ENCODE measurements around the gene LGALS3. TPM values are rescaled to one million over a fixed set of nuclear protein-coding genes. Genes with fewer than 3 reads are reported as not detected.

Gene LGALS3
- polyA plus RNA-seq, 1 donor (not counting 4 experiments of a cell fraction or from before 2014, with no cell fraction given) = 193 TPM

DNA sequence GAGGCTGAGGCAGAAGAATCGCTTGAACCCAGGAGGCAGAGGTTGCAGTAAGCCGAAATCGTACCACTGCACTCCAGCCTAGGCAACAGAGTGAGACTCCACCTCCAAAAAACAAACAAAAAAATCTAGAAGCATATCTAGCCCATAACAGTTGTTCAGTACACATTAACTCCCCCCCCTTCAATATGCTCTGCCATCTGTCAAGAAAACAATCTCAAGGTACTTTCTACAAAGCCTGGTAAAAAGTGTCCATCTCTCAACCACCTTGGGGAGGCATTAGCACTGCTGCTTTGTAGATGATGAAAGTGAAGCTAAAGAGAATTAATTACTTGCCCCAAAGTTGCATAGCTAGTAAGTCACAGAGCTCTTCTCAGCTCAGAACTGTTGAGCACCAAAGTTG lies 24.9 kb downstream of the LGALS3 start:
- Histone ChIP-seq H3K4me2 (ENCODE audit: control insufficient read depth, extremely low read depth, insufficient read depth, low read depth, low read length) (no peak overlapping the region), H3K27me3 (ENCODE audit: control insufficient read depth, extremely low read depth, insufficient read depth, low read length) (no peaks in the 10 kb centered on the region), H3K36me3 (ENCODE audit: control insufficient read depth in 2 of 2, extremely low read depth in 1 of 2, insufficient read depth in 2 of 2, low read length in 2 of 2) (peaks cover 0 to 14% of the 10 kb centered on the region in 2 experiments), H3K4me1 (ENCODE audit: control insufficient read depth, extremely low read depth, insufficient read depth, low read length) (no peaks in the 10 kb centered on the region), H3K4me3 (ENCODE audit: control insufficient read depth in 2 of 3, extremely low read depth in 1 of 3, insufficient read depth in 2 of 3, low read depth in 1 of 3, low read length in 3 of 3) (no peak overlapping the region), H4K20me1 (ENCODE audit: control insufficient read depth, extremely low read depth, insufficient read depth, low read length) (no peaks in the 10 kb centered on the region), H3K9me1 (ENCODE audit: control insufficient read depth, extremely low read depth, insufficient read depth, low read length) (no peaks in the 10 kb centered on the region), H3K27ac (ENCODE audit: control insufficient read depth, insufficient read depth, low read length) (no peak overlapping the region), H3K9ac (ENCODE audit: control insufficient read depth, extremely low read depth, insufficient read depth, low read length) (no peak overlapping the region), H3K9me3 (ENCODE audit: control insufficient read depth, low read depth, low read length) (no peaks in the 10 kb centered on the region), H2AFZ (ENCODE audit: control insufficient read depth, low read length) (no peak overlapping the region), H3K79me2 (ENCODE audit: control insufficient read depth, insufficient read depth, low read length) (no peaks in the 10 kb centered on the region)
- TF ChIP-seq EZH2 (IDR thresholded peaks at IDR 0.05; ENCODE audit: low read length) = no peak
- TF ChIP-seq, protein P1, sequence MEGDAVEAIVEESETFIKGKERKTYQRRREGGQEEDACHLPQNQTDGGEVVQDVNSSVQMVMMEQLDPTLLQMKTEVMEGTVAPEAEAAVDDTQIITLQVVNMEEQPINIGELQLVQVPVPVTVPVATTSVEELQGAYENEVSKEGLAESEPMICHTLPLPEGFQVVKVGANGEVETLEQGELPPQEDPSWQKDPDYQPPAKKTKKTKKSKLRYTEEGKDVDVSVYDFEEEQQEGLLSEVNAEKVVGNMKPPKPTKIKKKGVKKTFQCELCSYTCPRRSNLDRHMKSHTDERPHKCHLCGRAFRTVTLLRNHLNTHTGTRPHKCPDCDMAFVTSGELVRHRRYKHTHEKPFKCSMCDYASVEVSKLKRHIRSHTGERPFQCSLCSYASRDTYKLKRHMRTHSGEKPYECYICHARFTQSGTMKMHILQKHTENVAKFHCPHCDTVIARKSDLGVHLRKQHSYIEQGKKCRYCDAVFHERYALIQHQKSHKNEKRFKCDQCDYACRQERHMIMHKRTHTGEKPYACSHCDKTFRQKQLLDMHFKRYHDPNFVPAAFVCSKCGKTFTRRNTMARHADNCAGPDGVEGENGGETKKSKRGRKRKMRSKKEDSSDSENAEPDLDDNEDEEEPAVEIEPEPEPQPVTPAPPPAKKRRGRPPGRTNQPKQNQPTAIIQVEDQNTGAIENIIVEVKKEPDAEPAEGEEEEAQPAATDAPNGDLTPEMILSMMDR (optimal IDR thresholded peaks at IDR 0.05 in 1 of 3, IDR thresholded peaks at IDR 0.05 in 1 of 3, conservative IDR thresholded peaks at IDR 0.05 in 1 of 3; ENCODE audit: extremely low read depth in 1 of 3, insufficient read depth in 2 of 3, low read length in 3 of 3) = no peak
- no peak for DNase-seq (ENCODE audit: low read depth, low spot score)
- no peak for FAIRE-seq
- dilution Hi-C loops (cut with MboI; ENCODE audit: extremely low pct_ligation_motif_present, low sequenced_read_pairs) = no loop called here

DNA sequence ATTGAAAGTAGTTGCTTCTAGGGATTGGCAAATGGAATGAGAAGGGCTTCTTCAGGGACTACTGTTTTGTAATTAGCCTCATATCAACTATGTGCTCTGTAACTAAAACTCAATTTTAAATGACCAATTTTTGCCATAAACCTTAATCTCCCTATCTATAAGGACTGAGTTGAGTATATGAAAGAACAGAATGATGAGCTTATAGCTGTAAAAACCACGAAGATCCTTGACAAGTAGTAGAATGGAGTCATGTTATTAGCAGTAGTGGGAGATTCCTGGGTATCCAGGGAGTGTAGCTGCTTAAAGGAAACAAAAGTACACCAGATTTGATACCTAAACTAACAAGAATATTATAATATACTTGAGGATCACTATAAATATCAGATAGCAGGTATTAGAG lies 28.0 kb downstream of the LGALS3 start:
- no peak for FAIRE-seq
- Histone ChIP-seq H4K20me1 (ENCODE audit: control insufficient read depth, extremely low read depth, insufficient read depth, low read length) (no peaks in the 10 kb centered on the region), H3K27me3 (ENCODE audit: control insufficient read depth, extremely low read depth, insufficient read depth, low read length) (no peaks in the 10 kb centered on the region), H3K4me2 (ENCODE audit: control insufficient read depth, extremely low read depth, insufficient read depth, low read depth, low read length) (no peak overlapping the region), H3K4me3 (ENCODE audit: control insufficient read depth in 2 of 3, extremely low read depth in 1 of 3, insufficient read depth in 2 of 3, low read depth in 1 of 3, low read length in 3 of 3) (no peak overlapping the region), H3K4me1 (ENCODE audit: control insufficient read depth, extremely low read depth, insufficient read depth, low read length) (no peaks in the 10 kb centered on the region), H3K9me3 (ENCODE audit: control insufficient read depth, low read depth, low read length) (no peaks in the 10 kb centered on the region), H3K9me1 (ENCODE audit: control insufficient read depth, extremely low read depth, insufficient read depth, low read length) (no peaks in the 10 kb centered on the region), H3K36me3 (ENCODE audit: control insufficient read depth in 2 of 2, extremely low read depth in 1 of 2, insufficient read depth in 2 of 2, low read length in 2 of 2) (peaks cover 0 to 8% of the 10 kb centered on the region in 2 experiments), H3K9ac (ENCODE audit: control insufficient read depth, extremely low read depth, insufficient read depth, low read length) (no peak overlapping the region), H3K27ac (ENCODE audit: control insufficient read depth, insufficient read depth, low read length) (no peak overlapping the region), H3K79me2 (ENCODE audit: control insufficient read depth, insufficient read depth, low read length) (no peaks in the 10 kb centered on the region), H2AFZ (ENCODE audit: control insufficient read depth, low read length) (no peak overlapping the region)
- no peak for DNase-seq (ENCODE audit: low read depth, low spot score)
- TF ChIP-seq, protein P1 (optimal IDR thresholded peaks at IDR 0.05 in 1 of 3, IDR thresholded peaks at IDR 0.05 in 1 of 3, conservative IDR thresholded peaks at IDR 0.05 in 1 of 3; ENCODE audit: extremely low read depth in 1 of 3, insufficient read depth in 2 of 3, low read length in 3 of 3) = no peak
- no peak for TF ChIP-seq EZH2 (IDR thresholded peaks at IDR 0.05; ENCODE audit: low read length)
- dilution Hi-C loops (cut with MboI; ENCODE audit: extremely low pct_ligation_motif_present, low sequenced_read_pairs) = no loop called here

All from keratinocyte (primary cell).